GM12878 (cell line): ENCODE results near the gene ZC3H11A. TPM values are rescaled to one million over a fixed set of nuclear protein-coding genes. Genes with fewer than 3 reads are reported as not detected.

Source experiments
- ATAC-seq: fragments of 200-7000 bp; cut with Tn5 transposase; 3 replicates; pipeline ENCODE4 v1.9.1; 2020; ENCODE audit warnings: mild to moderate bottlenecking, moderate library complexity
- BruUV-seq: library from RNA; stranded (reverse); fragments of 400-500 nt; replicated peaks from 2 replicates; lab custom pipeline; 2021; lab: Mats Ljungman, UMichigan
- CTCF ChIA-PET: fragments of 300-600 bp; sonication (Branson Sonifier 250); formaldehyde crosslinking; extraction: SDS; loops from one replicate; lab custom pipeline; 2021; ENCODE audit warnings: inconsistent platforms; lab: Yijun Ruan, JAX
- POLR2A ChIA-PET: fragments of 350-600 bp; formaldehyde crosslinking; extraction: SDS; loops from one replicate; lab custom pipeline; 2021; ENCODE audit warnings: inconsistent platforms; lab: Charles Lee
- RAD21 ChIA-PET: fragments of 300-600 bp; sonication (Branson Sonifier 250); formaldehyde crosslinking; loops from one replicate; lab custom pipeline; 2023; ENCODE audit warnings: antibody characterized with exemption; ENCODE audit not compliant: unreplicated experiment; lab: Charles Lee
- SMC1A ChIA-PET: fragments of 300-600 bp; sonication (Branson Sonifier 250); formaldehyde crosslinking; loops from one replicate; lab custom pipeline; 2023; ENCODE audit not compliant: unreplicated experiment, uncharacterized antibody; lab: Charles Lee
- DNase-seq: peaks from one replicate; pipeline ENCODE4 v3.0.0-alpha.2; 2011; ENCODE audit warnings: low read depth, low spot score
- FAIRE-seq: peaks from 3 replicates; lab custom pipeline; 2011; peaks lifted over from hg19 to GRCh38; lab: Jason Lieb, UNC
- H2AFZ ChIP-seq: 2 replicates; pipeline ENCODE4 v1.6.0; 2011; ENCODE audit warnings: low read depth, low read length, control low read depth; ENCODE audit not compliant: control insufficient read depth
- H3K27ac ChIP-seq: 2 replicates; pipeline ENCODE4 v1.5.1; 2011; ENCODE audit warnings: control low read depth; ENCODE audit not compliant: control insufficient read depth, insufficient read depth
- H3K27me3 ChIP-seq, 2 experiments: replicated peaks in 1 of 2; 2 replicates each; pipeline versions ENCODE4 v1.6.0 to v1.6.1; 2011; ENCODE audit warnings: low read length in 1 of 2; ENCODE audit not compliant: control insufficient read depth in 2 of 2, insufficient read depth in 2 of 2
- H3K36me3 ChIP-seq, 2 experiments: 2 replicates each; pipeline ENCODE4 v1.5.1; 2011; ENCODE audit warnings: low read length in 1 of 2; ENCODE audit not compliant: control insufficient read depth in 2 of 2, insufficient read depth in 2 of 2
- H3K4me1 ChIP-seq: 2 replicates; pipeline ENCODE4 v1.6.1; 2011; ENCODE audit warnings: mild to moderate bottlenecking, low read length, moderate library complexity, mixed read lengths; ENCODE audit not compliant: control insufficient read depth, insufficient read depth
- H3K4me2 ChIP-seq: 2 replicates; pipeline ENCODE4 v1.6.0; 2011; ENCODE audit warnings: control low read depth; ENCODE audit not compliant: control insufficient read depth, insufficient read depth
- H3K4me3 ChIP-seq: fragments of 200-600 bp; sonication (generic); 2 replicates; pipeline ENCODE4 v1.5.1; 2016
- H3K79me2 ChIP-seq: 2 replicates; pipeline ENCODE4 v1.6.0; 2011; ENCODE audit warnings: low read length; ENCODE audit not compliant: control insufficient read depth, insufficient read depth
- H3K9ac ChIP-seq: 2 replicates; pipeline ENCODE4 v1.8.0; 2011; ENCODE audit warnings: low read length, control low read depth, mixed read lengths; ENCODE audit not compliant: control insufficient read depth, insufficient read depth
- H3K9me3 ChIP-seq: replicated peaks from 3 replicates; pipeline ENCODE4 v1.5.1; 2011; ENCODE audit warnings: mild to moderate bottlenecking, low read length; ENCODE audit not compliant: control insufficient read depth, insufficient read depth
- H4K20me1 ChIP-seq: 2 replicates; pipeline ENCODE4 v1.6.0; 2011; ENCODE audit not compliant: control insufficient read depth, insufficient read depth
- CBX5 ChIP-seq: sonication (generic); IDR thresholded peaks from 2 replicates; pipeline ENCODE4 v1.6.1; 2016; ENCODE audit warnings: low read depth, moderate library complexity, mild to moderate bottlenecking, inconsistent platforms
- CHD2 ChIP-seq: IDR thresholded peaks from 2 replicates; pipeline ENCODE4 v1.6.1; 2011; ENCODE audit warnings: low read depth, low read length, improper control_type of control experiment, borderline replicate concordance
- FOXK2 ChIP-seq: fragments of 450-650 bp; IDR thresholded peaks from 2 replicates; pipeline ENCODE4 v1.6.1; 2017; ENCODE audit warnings: mild to moderate bottlenecking, moderate library complexity
- GABPA ChIP-seq: IDR thresholded peaks from 2 replicates; pipeline ENCODE4 v1.6.1; 2014; ENCODE audit warnings: antibody characterized with exemption, low read depth, mild to moderate bottlenecking, inconsistent platforms
- GATAD2B ChIP-seq: fragments of 450-650 bp; conservative IDR thresholded peaks from 2 replicates; pipeline ENCODE4 v1.6.1; 2017; ENCODE audit warnings: low read depth, mild to moderate bottlenecking, moderate library complexity
- HSF1 ChIP-seq: fragments of 150-350 bp; IDR thresholded peaks from 2 replicates; pipeline ENCODE4 v1.6.1; 2014; ENCODE audit warnings: mild to moderate bottlenecking, low read depth, low read length
- IRF4 ChIP-seq: IDR thresholded peaks from 2 replicates; pipeline ENCODE4 v1.6.1; 2011; ENCODE audit warnings: low read depth, low read length
- JUNB ChIP-seq: IDR thresholded peaks from 2 replicates; pipeline ENCODE4 v1.6.1; 2016; ENCODE audit warnings: antibody characterized with exemption, mild to moderate bottlenecking
- NR2C1 ChIP-seq: fragments of 450-650 bp; IDR thresholded peaks from 2 replicates; pipeline ENCODE4 v1.6.1; 2017; ENCODE audit warnings: antibody characterized with exemption, mild to moderate bottlenecking, moderate library complexity
- SPI1 ChIP-seq: IDR thresholded peaks from 2 replicates; pipeline ENCODE4 v1.6.1; 2011; ENCODE audit warnings: low read depth, mild to moderate bottlenecking, low read length, moderate library complexity, borderline replicate concordance; ENCODE audit not compliant: insufficient read depth
- SUPT20H ChIP-seq: IDR thresholded peaks from 2 replicates; pipeline ENCODE4 v1.6.1; 2011; ENCODE audit warnings: low read depth, mild to moderate bottlenecking, low read length, moderate library complexity, borderline replicate concordance; ENCODE audit not compliant: control insufficient read depth
- TCF7 ChIP-seq: IDR thresholded peaks from 2 replicates; pipeline ENCODE4 v1.6.1; 2014; ENCODE audit warnings: antibody characterized with exemption, borderline replicate concordance
- ZNF24 ChIP-seq: fragments of 450-650 bp; IDR thresholded peaks from 2 replicates; pipeline ENCODE4 v1.6.1; 2017; ENCODE audit warnings: antibody characterized with exemption, mild to moderate bottlenecking
- WGBS: methylation state at CpG from one replicate; pipeline ENCODE4 v1.1.6; 2016; ENCODE audit warnings: low lambda C conversion rate; ENCODE audit not compliant: insufficient replicate concordance, insufficient coverage; ENCODE audit errors: missing lambda C conversion rate; 5-methylcytosine and 5-hydroxymethylcytosine counted together
- in situ Hi-C: fragments of 300-500 bp; cut with MboI; formaldehyde crosslinking; loops from 9 replicates; pipeline ENCODE4 v1.14.3; 2018; ENCODE audit warnings: mixed read lengths
- intact Hi-C: fragments of 100-400 bp; cut with micrococcal nuclease; formaldehyde crosslinking; loops from one replicate; pipeline ENCODE4 v1.14.2; 2022; ENCODE audit not compliant: unreplicated experiment
- polyA plus RNA-seq, 11 experiments: library from polyadenylated mRNA; depleted of rRNA in 4 of 11; unstranded in 6 of 11; stranded (reverse) in 5 of 11; fragments of >200 nt; fragmentation: Nextera tagmentation in 4 of 11; fragmentation: Illumina TruSeq in 1 of 11; extraction: Ambion mirVana in 4 of 11; extraction: Trizol in 1 of 11; gene quantifications; 1 replicate in 1 of 11; 2 replicates in 10 of 11; pipeline versions ENCODE4 v1.2.1 to v1.2.3, GENCODE V29; 2011 to 2016; ENCODE audit warnings: inconsistent platforms in 2 of 11, missing spikeins in 2 of 11, low read depth in 1 of 11
- total RNA-seq, 4 experiments: library from RNA; depleted of rRNA in 3 of 4; stranded (reverse); fragments of >200 nt in 3 of 4; fragmentation: Illumina TruSeq in 1 of 4; extraction: Trizol in 1 of 4; gene quantifications; 2 replicates each; pipeline versions ENCODE4 v1.2.1 to v1.2.3, GENCODE V29; 2013 to 2021
- TF ChIP-seq, protein P1 (sequence below): fragments of 450-650 bp; IDR thresholded peaks from 2 replicates; pipeline ENCODE4 v1.6.1; 2016; ENCODE audit warnings: mild to moderate bottlenecking

ZC3H11A gene
- total and polyA plus RNA-seq, 10 of the 15 experiments (the other 5 are each of a cell fraction or from before 2014, with no cell fraction given): 21.1 to 123 (median 60.8) TPM

- TF ChIP-seq ZNF24 (no peak), TCF7 (no peak), SPI1 (no peak), GATAD2B (no peak), CHD2 (no peak), CBX5 (no peak), FOXK2 (no peak)
- TF ChIP-seq, protein P1, sequence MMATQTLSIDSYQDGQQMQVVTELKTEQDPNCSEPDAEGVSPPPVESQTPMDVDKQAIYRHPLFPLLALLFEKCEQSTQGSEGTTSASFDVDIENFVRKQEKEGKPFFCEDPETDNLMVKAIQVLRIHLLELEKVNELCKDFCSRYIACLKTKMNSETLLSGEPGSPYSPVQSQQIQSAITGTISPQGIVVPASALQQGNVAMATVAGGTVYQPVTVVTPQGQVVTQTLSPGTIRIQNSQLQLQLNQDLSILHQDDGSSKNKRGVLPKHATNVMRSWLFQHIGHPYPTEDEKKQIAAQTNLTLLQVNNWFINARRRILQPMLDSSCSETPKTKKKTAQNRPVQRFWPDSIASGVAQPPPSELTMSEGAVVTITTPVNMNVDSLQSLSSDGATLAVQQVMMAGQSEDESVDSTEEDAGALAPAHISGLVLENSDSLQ: no peak
These were observed 27.2 kb upstream of the ZC3H11A start (continued) for GRCh38 chr1:203768256-203768655.

GRCh38 chr1:203769505-203770343 lies 25.7 kb upstream of the ZC3H11A start:
- SMC1A ChIA-PET: no interaction called here
- H3K4me1 ChIP-seq: peaks cover 4% of the 10 kb centered on the region
- TF ChIP-seq SUPT20H (no peak), NR2C1 (no peak), JUNB (no peak), HSF1 (no peak), IRF4 (no peak), TCF7 (no peak), GABPA (no peak)
- no peaks in the 10 kb centered on the region for H3K9me3 ChIP-seq
- CTCF ChIA-PET: interaction anchor here (0.8 to 1.0 kb wide), 2 partner anchors 95 to 164 kb away, joined by 3 read pairs; no protein-coding TSS in a partner anchor
- DNase-seq (no peak), ATAC-seq (no peak), FAIRE-seq (no peak)
- H3K27ac ChIP-seq: no peak overlapping the region
- 78% methylated on average over 14 of the region's 15 CpGs for WGBS
- intact Hi-C loops (no loop called here), in situ Hi-C loops (no loop called here)
- no peak overlapping the region for H3K4me3 ChIP-seq
- no peak overlapping the region for H3K9ac ChIP-seq
- POLR2A ChIA-PET: no interaction called here
- peaks cover 15% of the 10 kb centered on the region for H3K79me2 ChIP-seq
- 0 out of 4 replicates have a peak, but pooled peaks cover 0 to 8% of the 10 kb centered on the region in 2 experiments for H3K36me3 ChIP-seq
- no TSS peak for BruUV-seq
- RAD21 ChIA-PET: no interaction called here
- no peak overlapping the region for H3K4me2 ChIP-seq
- no peak overlapping the region for H2AFZ ChIP-seq
- no peaks in the 10 kb centered on the region for H4K20me1 ChIP-seq
- H3K27me3 ChIP-seq: no peaks in the 10 kb centered on the region
